Skin of body (tissue), 2 donors: ENCODE measurements around the gene GABBR2. TPM values are rescaled to one million over a fixed set of nuclear protein-coding genes. Genes with fewer than 3 reads are reported as not detected.
"Not testable (repeated sequence)": the region's sequence is repeated elsewhere in the genome, so short reads cannot be mapped to it uniquely, and the experiment has no call there.

Source experiments
- DNase-seq: peaks from one replicate; lab custom pipeline; 2025; lab: John Stamatoyannopoulos, UW
- total RNA-seq: library from RNA; depleted of rRNA; stranded (reverse); fragments of >200 nt; gene quantifications from one replicate; pipeline ENCODE4 v1.2.3, GENCODE V29; 2014

Gene GABBR2
- total RNA-seq, 1 donor from 2014 or later = 0.39 TPM

- no peak for DNase-seq
These were observed 226.5 kb downstream of the GABBR2 start for GRCh38 chr9:98482226-98482625.

- no peak for DNase-seq
These were observed 227.1 kb downstream of the GABBR2 start for GRCh38 chr9:98481676-98482075.

- DNase-seq = no peak
These were observed 228.5 kb downstream of the GABBR2 start for GRCh38 chr9:98479967-98480847.

- DNase-seq = no peak
These were observed 229.3 kb downstream of the GABBR2 start for GRCh38 chr9:98479449-98479848.

GRCh38 chr9:98477884-98478283 is 230.9 kb downstream of the GABBR2 start:
- peak; percentile 19 for DNase-seq

- no peak for DNase-seq
These were observed 236.5 kb downstream of the GABBR2 start for GRCh38 chr9:98472216-98472615.

GRCh38 chr9:98471185-98471584 is 237.6 kb downstream of the GABBR2 start:
- DNase-seq = no peak

GRCh38 chr9:98468567-98469239 is 240.0 kb downstream of the GABBR2 start:
- DNase-seq = no peak

- DNase-seq = no peak
These were observed 242.9 kb downstream of the GABBR2 start for GRCh38 chr9:98465799-98466198.

- not testable (repeated sequence) for DNase-seq
These were observed 244.5 kb downstream of the GABBR2 start for GRCh38 chr9:98464156-98464690.

- DNase-seq = no peak
These were observed 246.4 kb downstream of the GABBR2 start for GRCh38 chr9:98462310-98462709.

GRCh38 chr9:98460704-98461103 is 248.0 kb downstream of the GABBR2 start:
- no peak for DNase-seq

- DNase-seq = no peak
These were observed 250.9 kb downstream of the GABBR2 start for GRCh38 chr9:98457726-98458370.

- no peak for DNase-seq
These were observed 252.6 kb downstream of the GABBR2 start for GRCh38 chr9:98456156-98456613.

GRCh38 chr9:98455256-98456155 is 253.2 kb downstream of the GABBR2 start:
- no peak for DNase-seq

GRCh38 chr9:98453589-98454311 is 255.0 kb downstream of the GABBR2 start:
- DNase-seq = no peak

- DNase-seq = no peak
These were observed 257.2 kb downstream of the GABBR2 start for GRCh38 chr9:98451576-98451975.

GRCh38 chr9:98450496-98450895 is 258.2 kb downstream of the GABBR2 start:
- no peak for DNase-seq

GRCh38 chr9:98449871-98450270 is 258.9 kb downstream of the GABBR2 start:
- DNase-seq = peak; percentile 10

- DNase-seq = no peak
These were observed 263.2 kb downstream of the GABBR2 start for GRCh38 chr9:98445576-98445975.
